ENCODE measurements around the gene PCSK2.

- no peak for TF ChIP-seq CTCF (IDR thresholded peaks at IDR 0.05 in 4 of 5, conservative IDR thresholded peaks at IDR 0.05 in 1 of 5)
- no peak for TF ChIP-seq POLR2A (IDR thresholded peaks at IDR 0.05)
Observed at GRCh38 chr20:17343091-17343490, 116.3 kb downstream of the PCSK2 start.
